Rectal smooth muscle tissue (tissue), 1 donor: ENCODE data around the gene APBB2.

Experiments
- H3K27ac ChIP-seq: one replicate; pipeline ENCODE4 v1.7.0; 2013; ENCODE audit warnings: low read depth, low read length, inconsistent platforms
- H3K27me3 ChIP-seq: one replicate; pipeline ENCODE4 v1.7.0; 2013; ENCODE audit warnings: low read length; ENCODE audit not compliant: control insufficient read depth, insufficient read depth
- H3K36me3 ChIP-seq: one replicate; pipeline ENCODE4 v1.7.0; 2013; ENCODE audit warnings: low read length; ENCODE audit not compliant: control insufficient read depth, insufficient read depth
- H3K4me1 ChIP-seq: one replicate; pipeline ENCODE4 v1.7.0; 2013; ENCODE audit warnings: low read length; ENCODE audit not compliant: control insufficient read depth, insufficient read depth
- H3K4me3 ChIP-seq: one replicate; pipeline ENCODE4 v1.7.0; 2013; ENCODE audit warnings: low read length
- H3K9ac ChIP-seq: one replicate; pipeline ENCODE4 v1.7.0; 2013; ENCODE audit warnings: low read length

APBB2 gene

DNA sequence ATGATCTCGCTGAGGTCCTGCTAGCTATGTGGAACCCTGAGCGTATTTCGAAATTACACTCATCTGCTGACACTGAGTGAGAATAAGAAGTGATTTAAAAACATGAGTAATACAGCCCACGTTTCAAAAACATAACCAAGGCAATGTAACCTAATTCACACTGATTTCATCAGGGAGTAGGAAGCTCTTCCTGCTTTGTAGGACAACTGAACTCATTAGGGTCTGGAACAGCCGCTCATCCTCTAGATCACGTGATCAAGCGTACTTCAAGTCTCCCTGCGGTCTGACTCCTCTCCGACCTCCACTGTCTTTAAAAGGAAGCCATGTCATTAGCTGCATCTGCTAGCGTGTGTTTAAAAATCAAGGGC, 326.6 kb downstream of the APBB2 start:
- Histone ChIP-seq H3K36me3 (peaks cover 5% of the 10 kb centered on the region), H3K27me3 (no peaks in the 10 kb centered on the region), H3K4me1 (no peaks in the 10 kb centered on the region), H3K9ac (no peak overlapping the region), H3K27ac (no peak overlapping the region), H3K4me3 (no peak overlapping the region)

DNA sequence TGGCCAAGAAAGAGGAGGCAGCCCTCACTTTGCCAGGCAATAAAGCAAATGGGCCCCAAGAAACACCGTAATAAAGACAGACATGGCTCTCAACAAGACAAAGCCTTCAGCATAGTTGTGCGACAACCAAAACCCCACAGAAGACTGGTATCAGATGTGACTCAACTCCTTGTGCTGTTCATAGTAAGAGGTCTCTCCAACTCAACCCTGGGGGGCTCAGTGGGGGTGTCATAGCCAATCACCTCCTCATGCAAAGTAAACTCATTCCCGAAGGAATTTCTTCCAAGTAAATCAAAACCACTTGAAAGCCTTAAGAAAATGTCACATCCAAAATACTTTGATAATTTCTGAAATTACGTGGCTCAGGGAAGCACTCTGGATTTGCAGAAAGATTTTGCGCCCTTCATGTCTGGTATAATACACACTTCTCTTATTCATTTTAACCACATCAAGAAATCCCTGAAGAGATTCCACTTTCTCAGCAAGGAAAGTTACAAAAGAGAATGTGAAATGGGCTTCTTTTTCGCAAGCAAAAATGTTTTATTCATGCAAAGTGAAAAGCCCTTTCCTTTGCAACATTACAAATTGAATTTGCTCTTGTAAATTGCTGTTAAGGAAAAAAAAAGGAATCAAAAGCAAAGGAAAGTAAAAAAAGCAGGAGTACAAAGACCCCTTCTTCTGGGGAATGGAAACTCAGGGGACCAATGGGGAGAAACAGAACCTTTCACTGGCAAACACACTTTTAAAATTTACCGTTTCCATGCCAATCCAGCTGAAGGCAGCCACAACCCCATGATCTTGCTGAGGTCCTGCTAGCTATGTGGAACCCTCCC, 327.2 kb downstream of the APBB2 start:
- no peaks in the 10 kb centered on the region for H3K27me3 ChIP-seq
- H3K4me3 ChIP-seq, result no peak overlapping the region
- no peak overlapping the region for H3K9ac ChIP-seq
- peaks cover 9% of the 10 kb centered on the region for H3K36me3 ChIP-seq
- no peaks in the 10 kb centered on the region for H3K4me1 ChIP-seq
- no peak overlapping the region for H3K27ac ChIP-seq

DNA sequence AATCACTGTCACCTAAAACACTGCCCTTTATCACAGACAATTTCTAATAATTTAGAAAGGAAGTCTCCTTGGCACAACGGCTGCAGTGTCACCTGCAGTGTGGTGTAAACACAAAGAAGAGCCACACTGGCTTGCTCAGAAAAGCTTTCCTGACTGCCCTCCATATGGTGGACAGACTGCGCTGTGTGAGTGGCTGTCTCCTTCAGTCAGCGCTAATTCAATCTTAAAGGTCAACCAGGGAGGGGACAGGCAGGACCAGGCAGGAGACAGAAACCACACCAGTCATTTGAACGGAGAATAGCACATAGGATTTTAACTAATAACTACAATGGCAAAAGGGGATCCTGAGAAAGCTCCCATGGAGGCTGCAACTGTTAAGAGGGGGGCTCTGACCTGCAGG, 332.5 kb downstream of the APBB2 start:
- no peak overlapping the region for H3K9ac ChIP-seq
- H3K4me1 ChIP-seq, result no peaks in the 10 kb centered on the region
- no peak overlapping the region for H3K27ac ChIP-seq
- H3K27me3 ChIP-seq, result no peaks in the 10 kb centered on the region
- peaks cover 6% of the 10 kb centered on the region for H3K36me3 ChIP-seq
- no peak overlapping the region for H3K4me3 ChIP-seq

DNA sequence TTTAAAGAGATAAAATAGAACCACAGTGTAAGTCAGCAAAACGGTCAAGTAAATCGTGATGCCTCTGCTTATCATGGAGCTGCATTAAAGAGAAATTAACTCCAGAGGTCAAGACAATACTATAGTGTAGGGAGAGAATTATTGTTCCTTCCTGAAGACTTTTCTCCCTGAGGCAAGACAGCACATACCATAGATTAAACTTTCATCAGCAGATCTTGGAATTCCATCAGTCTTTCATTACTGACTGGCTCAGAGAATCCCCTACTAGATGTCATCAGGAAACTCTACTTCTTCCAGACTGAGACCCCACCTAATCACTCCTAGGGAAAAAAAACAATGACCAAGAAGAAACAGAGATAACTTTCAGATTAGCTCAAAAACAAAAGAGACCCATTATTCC, 333.2 kb downstream of the APBB2 start:
- Histone ChIP-seq H3K27ac (no peak overlapping the region), H3K4me3 (no peak overlapping the region), H3K9ac (no peak overlapping the region), H3K4me1 (no peaks in the 10 kb centered on the region), H3K27me3 (no peaks in the 10 kb centered on the region), H3K36me3 (peaks cover 6% of the 10 kb centered on the region)

DNA sequence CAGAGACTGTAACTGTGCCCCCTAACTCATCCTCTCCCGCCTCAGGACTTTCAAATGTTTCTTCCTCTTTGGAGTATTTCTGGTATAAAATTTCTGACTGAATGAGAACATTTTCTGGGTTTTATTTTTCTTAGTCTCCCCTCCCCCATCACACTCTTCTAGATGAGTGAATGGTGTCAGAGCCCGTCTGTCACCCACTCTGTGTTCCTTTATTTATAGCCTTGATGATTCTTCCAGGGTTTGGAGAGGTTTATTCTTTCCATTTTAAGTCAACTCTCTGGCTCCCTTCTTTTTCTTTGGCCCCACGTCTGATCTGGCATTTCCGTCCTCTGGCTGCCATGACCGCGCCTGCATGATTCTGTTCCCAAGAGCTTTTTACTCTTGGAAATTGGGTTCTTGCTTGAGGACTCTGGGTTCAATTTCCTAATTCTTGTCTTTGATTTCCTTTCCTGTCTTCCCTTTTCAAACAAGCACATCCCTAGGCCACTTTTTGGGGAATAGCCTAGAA, 335.7 kb downstream of the APBB2 start:
- H3K36me3 ChIP-seq, result peaks cover 6% of the 10 kb centered on the region
- no peak overlapping the region for H3K27ac ChIP-seq
- H3K9ac ChIP-seq, result no peak overlapping the region
- no peaks in the 10 kb centered on the region for H3K27me3 ChIP-seq
- no peak overlapping the region for H3K4me3 ChIP-seq
- H3K4me1 ChIP-seq, result no peaks in the 10 kb centered on the region

DNA sequence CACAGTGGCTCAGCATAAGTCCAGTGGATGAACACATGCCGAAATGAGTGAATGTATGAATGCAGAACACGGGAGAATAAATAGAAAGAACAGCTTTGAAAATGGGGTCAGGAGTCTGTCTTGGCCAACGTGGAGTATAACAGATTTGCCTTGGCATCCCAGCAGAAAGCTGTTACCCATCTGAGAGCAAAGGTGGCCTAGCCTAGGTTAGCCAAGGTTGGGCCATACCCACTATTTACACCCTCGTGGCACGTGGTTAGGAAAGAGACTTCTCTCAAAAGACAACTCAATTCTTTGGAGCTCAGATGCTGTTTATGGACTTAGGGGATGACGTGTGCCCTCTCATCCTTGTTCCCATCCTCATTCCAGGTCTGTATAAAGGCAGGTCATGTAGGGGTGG, 337.3 kb downstream of the APBB2 start:
- Histone ChIP-seq H3K36me3 (no peaks in the 10 kb centered on the region), H3K4me3 (no peak overlapping the region), H3K4me1 (no peaks in the 10 kb centered on the region)

DNA sequence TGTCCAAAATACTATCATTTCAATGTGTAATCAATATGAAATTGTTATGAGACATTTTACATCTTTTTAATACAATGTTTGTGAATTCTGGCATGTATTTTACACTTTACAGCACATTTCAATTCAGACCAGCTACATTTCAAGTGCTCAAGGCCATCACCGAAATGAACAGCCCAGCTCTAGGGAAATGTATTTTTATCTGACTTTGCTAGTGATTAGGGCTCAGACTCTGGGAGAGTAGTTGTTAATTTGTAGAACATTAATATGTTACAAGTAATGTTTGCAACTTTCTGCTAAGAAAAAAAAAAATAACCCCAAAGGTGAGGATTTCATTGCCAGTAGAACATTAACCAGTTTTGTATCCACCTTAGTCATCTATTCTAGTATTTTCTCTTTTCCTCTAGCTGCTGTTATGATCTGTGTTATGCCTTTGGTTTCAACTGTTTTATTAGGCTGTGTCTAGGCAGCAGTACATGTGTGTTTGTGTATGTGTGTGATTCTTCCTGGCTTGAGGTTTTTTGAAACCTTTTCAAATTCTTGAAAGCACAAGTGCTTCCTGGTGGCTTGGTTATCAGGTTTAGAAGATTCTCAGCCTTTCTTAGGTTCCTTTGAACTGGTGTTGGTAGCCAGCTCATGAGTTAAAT, 338.7 kb downstream of the APBB2 start:
- H3K4me3 ChIP-seq, result no peak overlapping the region
- H3K4me1 ChIP-seq, result no peaks in the 10 kb centered on the region
- H3K27me3 ChIP-seq, result no peaks in the 10 kb centered on the region
- H3K9ac ChIP-seq, result no peak overlapping the region
- H3K27ac ChIP-seq, result no peak overlapping the region
- H3K36me3 ChIP-seq, result no peaks in the 10 kb centered on the region

More for the DNA sequence above, 337.3 kb downstream of the APBB2 start:
- Histone ChIP-seq H3K27me3 (no peaks in the 10 kb centered on the region), H3K9ac (no peak overlapping the region), H3K27ac (no peak overlapping the region)

DNA sequence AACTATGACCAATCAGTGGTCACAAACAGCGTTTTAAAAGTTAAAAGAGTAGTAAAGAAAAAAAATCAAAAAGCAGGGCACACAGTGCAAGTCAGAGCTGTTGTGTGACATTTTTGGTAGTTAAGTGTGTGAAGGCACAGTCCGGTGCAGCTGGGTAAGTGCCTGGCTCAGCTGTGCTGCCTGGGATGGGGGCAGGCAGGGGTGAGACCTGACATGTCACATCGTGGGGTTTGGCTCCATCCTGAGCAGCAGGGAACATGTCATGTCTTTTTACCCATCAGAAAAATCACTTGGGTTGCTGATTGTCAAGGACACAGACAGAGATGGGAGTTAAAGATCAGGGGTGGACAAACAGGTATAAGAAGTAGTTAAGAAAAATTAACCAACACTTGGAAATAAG, 339.4 kb downstream of the APBB2 start:
- Histone ChIP-seq H3K9ac (no peak overlapping the region), H3K36me3 (no peaks in the 10 kb centered on the region), H3K27me3 (no peaks in the 10 kb centered on the region), H3K4me1 (no peaks in the 10 kb centered on the region), H3K27ac (no peak overlapping the region), H3K4me3 (no peak overlapping the region)

DNA sequence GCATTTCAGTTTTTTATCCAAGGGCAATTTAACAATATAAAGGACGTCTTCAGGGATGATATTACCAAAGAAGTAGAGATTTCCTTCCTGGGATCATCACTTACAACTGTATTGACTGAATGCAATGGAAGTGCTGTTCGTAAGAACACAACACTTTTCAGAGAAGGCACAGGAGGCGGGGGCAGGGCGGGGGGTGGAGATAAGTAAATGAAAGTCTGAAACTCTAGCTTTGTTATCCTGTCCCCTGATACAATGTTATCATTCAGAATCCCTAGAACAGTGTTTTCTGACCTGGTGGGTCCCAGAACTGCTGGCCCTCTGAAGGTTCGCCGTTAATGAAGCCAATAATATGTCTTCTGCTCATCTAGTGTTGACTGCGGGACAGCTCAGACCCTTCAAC, 340.0 kb downstream of the APBB2 start:
- Histone ChIP-seq H3K27me3 (no peaks in the 10 kb centered on the region), H3K4me1 (no peaks in the 10 kb centered on the region), H3K36me3 (no peaks in the 10 kb centered on the region), H3K27ac (no peak overlapping the region), H3K9ac (no peak overlapping the region), H3K4me3 (no peak overlapping the region)

DNA sequence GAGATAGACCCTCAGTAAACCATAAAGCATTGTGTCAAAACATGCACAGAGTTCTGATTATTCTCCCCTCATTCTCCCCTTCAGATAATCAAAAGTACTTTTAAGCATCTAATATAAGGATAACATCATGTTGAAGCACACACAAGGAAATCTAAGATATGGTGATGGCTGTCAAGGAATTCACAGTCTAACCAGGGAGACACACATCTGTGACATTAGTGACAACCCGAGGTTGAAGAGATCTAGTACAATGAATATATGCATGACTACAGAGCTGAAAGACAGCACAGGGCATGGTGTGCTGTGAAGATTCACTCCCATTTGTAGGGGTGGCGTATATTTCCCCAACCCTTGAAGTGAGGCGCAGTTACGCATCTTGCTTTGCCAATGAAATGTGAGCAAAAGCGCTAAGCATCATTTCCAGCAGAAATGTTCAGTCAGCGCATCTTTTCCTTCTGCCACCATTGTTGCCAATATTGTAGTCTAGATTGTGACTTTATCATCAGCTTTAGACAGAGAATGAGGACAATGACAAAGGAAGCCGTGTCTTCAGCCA, 342.6 kb downstream of the APBB2 start:
- Histone ChIP-seq H3K4me1 (no peaks in the 10 kb centered on the region), H3K9ac (no peak overlapping the region), H3K27ac (no peak overlapping the region), H3K27me3 (no peaks in the 10 kb centered on the region), H3K4me3 (no peak overlapping the region), H3K36me3 (no peaks in the 10 kb centered on the region)

DNA sequence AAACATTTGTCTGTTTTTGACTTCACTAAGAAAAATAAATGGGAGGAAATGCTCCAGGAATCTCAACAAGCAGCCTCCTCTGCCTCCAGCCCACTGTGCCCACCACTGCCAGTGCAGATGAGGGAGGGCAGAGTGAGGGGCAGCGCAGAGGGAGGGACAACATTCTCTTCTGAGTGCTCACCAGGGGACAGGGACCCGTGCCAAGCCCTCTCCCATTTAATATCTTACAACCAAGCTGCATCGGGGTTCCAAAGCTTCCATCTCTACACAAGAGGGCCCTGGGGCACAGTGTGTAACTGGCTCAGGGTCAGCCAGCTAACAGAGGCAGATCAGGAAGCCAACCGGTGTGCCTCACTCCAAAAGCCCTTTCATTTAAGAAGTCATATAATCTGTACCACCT, 344.2 kb downstream of the APBB2 start:
- no peak overlapping the region for H3K9ac ChIP-seq
- H3K27ac ChIP-seq, result no peak overlapping the region
- H3K27me3 ChIP-seq, result no peaks in the 10 kb centered on the region
- H3K4me3 ChIP-seq, result no peak overlapping the region
- no peaks in the 10 kb centered on the region for H3K4me1 ChIP-seq
- no peaks in the 10 kb centered on the region for H3K36me3 ChIP-seq

DNA sequence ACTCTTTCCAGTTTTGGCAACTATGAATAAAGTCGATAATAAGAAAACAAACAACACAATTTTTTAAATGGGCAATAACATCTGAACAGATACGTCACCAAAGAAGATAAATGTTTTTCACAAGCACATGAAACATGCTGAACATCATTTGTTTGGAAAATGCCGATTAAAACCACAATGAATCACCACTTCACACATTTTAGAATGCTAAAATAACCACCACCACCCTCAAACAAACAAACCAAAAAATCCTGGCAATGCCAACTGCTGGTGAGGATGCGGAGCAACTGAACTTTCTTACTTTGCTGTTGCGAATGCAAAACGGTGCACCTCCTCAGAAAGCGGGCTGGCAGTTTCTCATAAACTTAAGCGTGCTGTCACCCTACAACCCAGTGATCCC, 348.6 kb downstream of the APBB2 start:
- Histone ChIP-seq H3K27ac (no peak overlapping the region), H3K27me3 (no peaks in the 10 kb centered on the region), H3K4me3 (no peak overlapping the region), H3K4me1 (no peaks in the 10 kb centered on the region), H3K9ac (no peak overlapping the region), H3K36me3 (peaks cover 2% of the 10 kb centered on the region)
